Brain microvascular endothelial cell (primary cell): ENCODE measurements around the gene RPS15A.

Source experiments
- DNase-seq: peaks from one replicate; pipeline ENCODE4 v3.0.0-alpha.2; 2020
- H3K27ac ChIP-seq: fragments of 250-450 bp; sonication (Bioruptor Pico); 2 replicates; pipeline ENCODE4 v1.5.1; 2020; ENCODE audit warnings: mild to moderate bottlenecking, moderate library complexity
- H3K27me3 ChIP-seq: fragments of 250-450 bp; sonication (Bioruptor Pico); replicated peaks from 2 replicates; pipeline ENCODE4 v1.5.1; 2020; ENCODE audit warnings: mild to moderate bottlenecking
- H3K36me3 ChIP-seq: fragments of 250-450 bp; sonication (Bioruptor Pico); replicated peaks from 2 replicates; pipeline ENCODE4 v1.5.1; 2020; ENCODE audit warnings: mild to moderate bottlenecking
- H3K4me3 ChIP-seq: 2 replicates; pipeline ENCODE4 v1.5.1; 2011; ENCODE audit warnings: low read depth, mild to moderate bottlenecking, control low read depth, low read length, moderate library complexity
- CTCF ChIP-seq: IDR thresholded peaks from 2 replicates; pipeline ENCODE4 v1.5.1; 2011; ENCODE audit warnings: low read depth, mild to moderate bottlenecking, moderate library complexity, low read length, control low read depth, inconsistent platforms; ENCODE audit errors: missing control alignments
- in situ Hi-C: cut with HindIII; loops from 2 replicates; pipeline ENCODE4 v1.10.0; 2017; ENCODE audit warnings: low sequenced_read_pairs, low pct_ligation_motif_present

RPS15A gene

GRCh38 chr16:18796377-18796776 is 6.2 kb upstream of the RPS15A start:
- peaks cover 35% of the 10 kb centered on the region for H3K36me3 ChIP-seq
- no peak for TF ChIP-seq CTCF
- in situ Hi-C loops = no loop called here
- H3K4me3 ChIP-seq = no peak overlapping the region
- H3K27ac ChIP-seq = no peak overlapping the region
- no peak for DNase-seq
- H3K27me3 ChIP-seq = no peaks in the 10 kb centered on the region

- Histone ChIP-seq H3K4me3 (no peak overlapping the region), H3K36me3 (peaks cover 55% of the 10 kb centered on the region), H3K27me3 (no peaks in the 10 kb centered on the region), H3K27ac (no peak overlapping the region)
- no peak for DNase-seq
- in situ Hi-C loops = no loop called here
- no peak for TF ChIP-seq CTCF
Measured at GRCh38 chr16:18792836-18793433, 2.8 kb upstream of the RPS15A start.

- H3K27me3 ChIP-seq = no peaks in the 10 kb centered on the region
- peaks cover 79% of the 10 kb centered on the region for H3K36me3 ChIP-seq
- in situ Hi-C loops = no loop called here
- TF ChIP-seq CTCF = no peak
- peak overlapping the region; percentile 67 for H3K27ac ChIP-seq
- H3K4me3 ChIP-seq = peak overlapping the region; percentile 100
- DNase-seq = no peak
Measured at GRCh38 chr16:18789515-18789849, 652 bp downstream of the RPS15A start.

- peak overlapping the region; percentile 67 for H3K27ac ChIP-seq
- in situ Hi-C loops = no loop called here
- peaks cover 79% of the 10 kb centered on the region for H3K36me3 ChIP-seq
- TF ChIP-seq CTCF = no peak
- H3K27me3 ChIP-seq = no peaks in the 10 kb centered on the region
- H3K4me3 ChIP-seq = peak overlapping the region; percentile 100
- DNase-seq = no peak
Measured at GRCh38 chr16:18788828-18789514, 1.2 kb downstream of the RPS15A start.

GRCh38 chr16:18784917-18785623 is 5.1 kb downstream of the RPS15A start:
- DNase-seq = no peak
- no peak overlapping the region for H3K4me3 ChIP-seq
- no peak overlapping the region for H3K27ac ChIP-seq
- no peaks in the 10 kb centered on the region for H3K27me3 ChIP-seq
- in situ Hi-C loops = no loop called here
- TF ChIP-seq CTCF = no peak
- peaks cover 68% of the 10 kb centered on the region for H3K36me3 ChIP-seq
